H9 (cell line): ENCODE data around the gene CLCN6. TPM values are rescaled to one million over a fixed set of nuclear protein-coding genes. Genes with fewer than 3 reads are reported as not detected.
A peak's percentile ranks its signal among the peaks of the same experiment; 100 is the strongest.

Source experiments
- DNase-seq: peaks from one replicate; pipeline ENCODE4 v3.0.0-alpha.2; 2017
- H2AFZ ChIP-seq: one replicate; pipeline ENCODE4 v1.6.1; 2013; ENCODE audit warnings: mild to moderate bottlenecking, low read length, control low read depth, moderate library complexity
- H2AK5ac ChIP-seq: 2 replicates; pipeline ENCODE4 v1.6.1; 2013; ENCODE audit warnings: low read length, control low read depth, mixed read lengths; ENCODE audit not compliant: insufficient read length
- H2BK120ac ChIP-seq: one replicate; pipeline ENCODE4 v1.6.1; 2013; ENCODE audit warnings: low read depth, mild to moderate bottlenecking, low read length, control low read depth, inconsistent platforms; ENCODE audit not compliant: poor library complexity, severe bottlenecking
- H2BK12ac ChIP-seq: 2 replicates; pipeline ENCODE4 v1.6.1; 2013; ENCODE audit warnings: low read length, control low read depth, mixed read lengths, low read depth; ENCODE audit not compliant: insufficient read length
- H2BK15ac ChIP-seq: 2 replicates; pipeline ENCODE4 v1.6.1; 2013; ENCODE audit warnings: low read depth, low read length, control low read depth
- H2BK20ac ChIP-seq: one replicate; pipeline ENCODE4 v1.6.1; 2013; ENCODE audit warnings: low read depth, mild to moderate bottlenecking, low read length, control low read depth, inconsistent platforms; ENCODE audit not compliant: poor library complexity, severe bottlenecking
- H2BK5ac ChIP-seq: 2 replicates; pipeline ENCODE4 v1.6.1; 2013; ENCODE audit warnings: low read length, control low read depth, mixed read lengths; ENCODE audit not compliant: insufficient read length
- H3K14ac ChIP-seq: 2 replicates; pipeline ENCODE4 v1.6.1; 2013; ENCODE audit warnings: low read length, control low read depth; ENCODE audit not compliant: insufficient read depth
- H3K18ac ChIP-seq: 2 replicates; pipeline ENCODE4 v1.6.1; 2013; ENCODE audit warnings: low read depth, mild to moderate bottlenecking, mixed read lengths, low read length, control low read depth; ENCODE audit not compliant: insufficient read length
- H3K23ac ChIP-seq: 2 replicates; pipeline ENCODE4 v1.6.1; 2013; ENCODE audit warnings: low read length, control low read depth, mixed read lengths, low read depth; ENCODE audit not compliant: insufficient read length
- H3K23me2 ChIP-seq: 2 replicates; pipeline ENCODE4 v1.6.1; 2013; ENCODE audit warnings: low read depth, mild to moderate bottlenecking, mixed read lengths, low read length, control low read depth; ENCODE audit not compliant: insufficient read length, poor library complexity, severe bottlenecking
- H3K27ac ChIP-seq: 2 replicates; pipeline ENCODE4 v1.5.1; 2013; ENCODE audit warnings: low read length, control low read depth, mixed read lengths, low read depth; ENCODE audit not compliant: insufficient read length
- H3K27me3 ChIP-seq: 2 replicates; pipeline ENCODE4 v1.6.1; 2013; ENCODE audit warnings: low read length, control low read depth, inconsistent platforms; ENCODE audit not compliant: insufficient read depth
- H3K4ac ChIP-seq: 2 replicates; pipeline ENCODE4 v1.6.1; 2013; ENCODE audit warnings: low read depth, mild to moderate bottlenecking, control low read depth, inconsistent platforms, low read length, moderate library complexity
- H3K4me1 ChIP-seq: 2 replicates; pipeline ENCODE4 v1.6.1; 2013; ENCODE audit warnings: low read length, control low read depth, inconsistent platforms; ENCODE audit not compliant: insufficient read depth
- H3K4me2 ChIP-seq: 2 replicates; pipeline ENCODE4 v1.6.1; 2013; ENCODE audit warnings: low read length, control low read depth, mixed read lengths; ENCODE audit not compliant: insufficient read length, insufficient read depth
- H3K56ac ChIP-seq: 2 replicates; pipeline ENCODE4 v1.6.1; 2013; ENCODE audit warnings: low read depth, mild to moderate bottlenecking, mixed read lengths, low read length, control low read depth; ENCODE audit not compliant: insufficient read length
- H3K79me1 ChIP-seq: 2 replicates; pipeline ENCODE4 v1.6.1; 2013; ENCODE audit warnings: low read depth, mild to moderate bottlenecking, moderate library complexity, low read length, control low read depth, inconsistent platforms; ENCODE audit not compliant: insufficient read depth, poor library complexity, severe bottlenecking
- H3K79me2 ChIP-seq: 2 replicates; pipeline ENCODE4 v1.6.1; 2013; ENCODE audit warnings: low read length, control low read depth, inconsistent platforms; ENCODE audit not compliant: insufficient read depth
- H3K9ac ChIP-seq: 2 replicates; pipeline ENCODE4 v1.6.1; 2013; ENCODE audit warnings: low read length, control low read depth, mixed read lengths; ENCODE audit not compliant: insufficient read length; ENCODE audit errors: extremely low read depth
- H3K9me3 ChIP-seq: one replicate; pipeline ENCODE4 v1.6.1; 2013; ENCODE audit warnings: low read depth, low read length, inconsistent platforms; ENCODE audit not compliant: control insufficient read depth
- H3T11ph ChIP-seq: one replicate; pipeline ENCODE4 v1.6.1; 2013; ENCODE audit warnings: mild to moderate bottlenecking, low read length, control low read depth, inconsistent platforms
- H4K20me1 ChIP-seq: one replicate; pipeline ENCODE4 v1.6.1; 2013; ENCODE audit not compliant: control insufficient read depth, insufficient read length, insufficient read depth
- H4K5ac ChIP-seq: 2 replicates; pipeline ENCODE4 v1.6.1; 2013; ENCODE audit warnings: low read depth, mild to moderate bottlenecking, mixed read lengths, low read length, control low read depth; ENCODE audit not compliant: insufficient read length
- H4K8ac ChIP-seq: replicated peaks from 2 replicates; pipeline ENCODE4 v1.6.1; 2013; ENCODE audit warnings: low read length, control low read depth, mixed read lengths, low read depth; ENCODE audit not compliant: insufficient read length
- H4K91ac ChIP-seq: 2 replicates; pipeline ENCODE4 v1.6.1; 2013; ENCODE audit warnings: low read depth, mild to moderate bottlenecking, moderate library complexity, mixed read lengths, low read length, control low read depth; ENCODE audit not compliant: insufficient read length
- H3K27ac Mint-ChIP-seq, 3 experiments: 2 replicates in 2 of 3; 3 replicates in 1 of 3; pipeline ENCODE4 v1.8.0; 2020 to 2021; ENCODE audit warnings: mixed read lengths in 3 of 3, mild to moderate bottlenecking in 1 of 3, moderate library complexity in 1 of 3
- H3K27me3 Mint-ChIP-seq: 2 replicates; pipeline ENCODE4 v1.8.0; 2021; ENCODE audit warnings: low read depth, mild to moderate bottlenecking, moderate library complexity, mixed read lengths
- H3K36me3 Mint-ChIP-seq, 3 experiments: 2 replicates in 2 of 3; 3 replicates in 1 of 3; pipeline ENCODE4 v1.8.0; 2020 to 2021; ENCODE audit warnings: low read depth in 3 of 3, mixed read lengths in 3 of 3; ENCODE audit not compliant: insufficient read depth in 1 of 3
- H3K4me1 Mint-ChIP-seq, 2 experiments: 2 replicates each; pipeline ENCODE4 v1.8.0; 2020; ENCODE audit warnings: mixed read lengths in 2 of 2
- H3K4me3 Mint-ChIP-seq, 2 experiments: 2 replicates in 1 of 2; 3 replicates in 1 of 2; pipeline ENCODE4 v1.8.0; 2020 to 2021; ENCODE audit warnings: mild to moderate bottlenecking in 2 of 2, mixed read lengths in 2 of 2, moderate library complexity in 1 of 2
- H3K9me3 Mint-ChIP-seq, 2 experiments: 2 replicates in 1 of 2; 3 replicates in 1 of 2; pipeline ENCODE4 v1.8.0; 2020; ENCODE audit warnings: mild to moderate bottlenecking in 2 of 2, mixed read lengths in 2 of 2, moderate library complexity in 1 of 2
- CTCF ChIP-seq: fragments of 200-600 bp; sonication (generic); conservative IDR thresholded peaks from 3 replicates; pipeline ENCODE4 v1.8.0; 2021; ENCODE audit warnings: antibody characterized with exemption, mild to moderate bottlenecking
- WGBS: extraction: QIAGEN DNeasy Blood & Tissue Kit; methylation state at CpG from one replicate; pipeline ENCODE4 v1.1.7; 2013; ENCODE audit warnings: missing lambda C conversion rate, low lambda C conversion rate, mixed read lengths; ENCODE audit not compliant: insufficient read length; ENCODE audit errors: extremely low coverage; 5-methylcytosine and 5-hydroxymethylcytosine counted together
- total RNA-seq: library from RNA; stranded (reverse); gene quantifications from 2 replicates; pipeline ENCODE4 v1.2.1, GENCODE V29; 2021

CLCN6 gene
- total RNA-seq, 1 experiment from 2014 or later = 20.5 TPM

GRCh38 chr1:11802616-11802972, 3.4 kb upstream of the CLCN6 start:
- Histone ChIP-seq H3K4ac (no peak overlapping the region), H3T11ph (no peak overlapping the region), H2BK12ac (no peak overlapping the region), H2BK120ac (no peak overlapping the region), H3K79me2 (peaks cover 7% of the 10 kb centered on the region; the same call in 1 of the 2 replicates), H2BK5ac (no peak overlapping the region), H2BK20ac (no peak overlapping the region), H4K5ac (no peak overlapping the region), H3K79me1 (no peaks in the 10 kb centered on the region), H2BK15ac (no peak overlapping the region), H3K27me3 (no peaks in the 10 kb centered on the region), H3K14ac (no peak overlapping the region), H3K23me2 (peaks cover 13% of the 10 kb centered on the region), H3K27ac (no peak overlapping the region), H3K56ac (no peak overlapping the region), H2AFZ (no peak overlapping the region), H3K9ac (no peak overlapping the region), H3K4me2 (peak overlapping the region; percentile 76), H3K9me3 (no peaks in the 10 kb centered on the region), H4K20me1 (no peaks in the 10 kb centered on the region), H3K23ac (no peak overlapping the region), H2AK5ac (no peak overlapping the region), H3K18ac (no peak overlapping the region), H4K91ac (no peak overlapping the region), H4K8ac (no peak overlapping the region), H3K4me1 (no peaks in the 10 kb centered on the region; the same call in 1 of the 2 replicates)
- peaks cover 16 to 38% (median 23%) of the 10 kb centered on the region in 3 experiments; a peak in 6 of 7 replicates for H3K36me3 Mint-ChIP-seq
- peak overlapping the region; percentile 53 to 97 (median 76); a peak in 2 of 7 replicates for H3K27ac Mint-ChIP-seq
- DNase-seq = peak; percentile 60
- H3K4me1 Mint-ChIP-seq = peaks cover 33 to 44% of the 10 kb centered on the region in 2 experiments
- no peak for TF ChIP-seq CTCF
- H3K4me3 Mint-ChIP-seq = peak overlapping the region; percentile 98 to 99
- H3K27me3 Mint-ChIP-seq = no peaks in the 10 kb centered on the region; the same call in 1 of the 2 replicates
- no CpG with 5 or more reads among the region's 6 CpGs for WGBS
- no peaks in the 10 kb centered on the region for H3K9me3 Mint-ChIP-seq
